ENCODE measurements around the gene SLX4IP. TPM values are rescaled to one million over a fixed set of nuclear protein-coding genes. Genes with fewer than 3 reads are reported as not detected.

The SLX4IP gene
- total and polyA plus RNA-seq, 2 of the 13 experiments (the other 11 are each of a cell fraction or from before 2014, with no cell fraction given) = 3.6 to 7.3 TPM

DNA sequence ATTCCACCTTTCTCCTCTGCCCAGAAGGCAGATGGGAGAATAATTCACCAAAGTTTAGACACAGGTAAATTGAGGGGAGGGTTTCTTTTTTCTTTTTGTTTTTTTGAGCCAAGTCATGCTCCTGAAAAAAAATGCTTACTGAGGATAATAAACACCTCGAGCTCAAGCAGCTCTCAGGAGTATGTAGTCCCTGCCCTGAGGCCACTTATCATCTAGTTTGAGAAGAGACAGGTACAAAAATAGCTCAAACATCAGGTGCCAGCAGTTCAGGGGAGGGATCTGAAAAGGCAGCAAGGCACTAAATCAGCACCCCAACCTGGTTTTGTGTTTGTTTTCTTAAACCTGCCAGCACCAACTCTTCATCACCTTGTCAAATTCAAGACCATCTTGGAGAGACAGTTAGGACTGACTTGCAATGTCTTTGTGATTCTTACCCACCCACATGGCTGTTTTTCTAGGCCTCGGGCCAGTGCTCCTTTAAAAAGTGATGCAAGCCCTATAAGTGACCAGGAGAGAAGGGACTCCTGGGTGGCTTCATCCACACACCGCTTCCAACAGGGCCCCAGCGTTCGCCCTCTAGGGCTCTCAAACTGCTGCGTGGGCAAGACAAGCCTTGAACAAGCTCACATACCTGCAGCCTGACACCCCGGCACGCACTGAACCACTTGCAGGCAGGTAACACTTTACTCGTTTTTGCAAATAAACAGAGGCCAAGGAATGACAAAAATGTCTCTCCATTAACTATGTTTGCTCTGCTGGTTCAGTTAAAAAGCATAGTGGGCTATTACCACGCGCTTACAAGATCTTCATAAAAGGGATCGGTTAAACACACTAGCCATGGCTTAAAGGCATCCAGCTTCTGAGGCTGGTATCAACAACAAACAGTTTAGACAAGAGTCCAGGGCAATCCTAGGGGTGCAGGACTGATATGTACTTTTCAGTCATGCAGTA is 224.8 kb downstream of the SLX4IP start:
- ChIA-PET POLR2A (interaction anchor here (1.6 to 2.7 kb wide), 3 partner anchors 9 to 94 kb away, joined by 3 to 39 read pairs (median 5); partner anchors contain the start of gene JAG1), CTCF (ENCODE audit: low intra/inter-chr PET ratio, low total read pairs) (no interaction called here)
- intact Hi-C loops (cut with micrococcal nuclease; ENCODE audit: unreplicated experiment) (loop anchor here (10.0 kb wide), 1 partner anchor 195 kb away; no protein-coding TSS in a partner anchor), in situ Hi-C loops (cut with HindIII; ENCODE audit: extremely low pct_ligation_motif_present, low pct_unique_long_range_greater_than_20kb) (loop anchor here (5.0 kb wide), 1 partner anchor 108 kb away; no protein-coding TSS in a partner anchor)
- Histone ChIP-seq H3K9me3 (ENCODE audit: low read length) (no peaks in the 10 kb centered on the region), H3K27me3 (ENCODE audit: control insufficient read depth in 1 of 2, insufficient read depth in 2 of 2, low read length in 2 of 2) (no peaks in the 10 kb centered on the region), H3K79me2 (ENCODE audit: insufficient read depth, low read length) (peaks cover 82% of the 10 kb centered on the region), H4K20me1 (ENCODE audit: insufficient read depth, low read length) (peaks cover 32% of the 10 kb centered on the region), H3K4me1 (ENCODE audit: insufficient read depth, low read length) (peaks cover 71% of the 10 kb centered on the region), H3K27ac (ENCODE audit: extremely low read length, insufficient read depth, low read length) (peak overlapping the region; percentile 7), H3K4me2 (ENCODE audit: low read depth, low read length) (no peak overlapping the region), H3K36me3 (replicated peaks in 1 of 2; ENCODE audit: control insufficient read depth in 1 of 2, insufficient read depth in 2 of 2, low read length in 2 of 2) (peaks cover 72 to 94% of the 10 kb centered on the region in 2 experiments), H3K4me3 (replicated peaks in 1 of 3; ENCODE audit: insufficient read depth in 1 of 3, low read depth in 2 of 3, low read length in 3 of 3) (no peak overlapping the region), H3K9ac (ENCODE audit: insufficient read depth, low read depth, low read length) (no peak overlapping the region), H2AFZ (ENCODE audit: low read length) (no peak overlapping the region)
- DNase-seq (ENCODE audit: low spot score) = peak; percentile 48
- WGBS (ENCODE audit: low lambda C conversion rate) = 86% methylated on average over 12 of the region's 12 CpGs
- ATAC-seq = peak; percentile 40
- no peak for FAIRE-seq
- no TSS peak for BruUV-seq (replicated peaks)
- TF ChIP-seq, protein P1, sequence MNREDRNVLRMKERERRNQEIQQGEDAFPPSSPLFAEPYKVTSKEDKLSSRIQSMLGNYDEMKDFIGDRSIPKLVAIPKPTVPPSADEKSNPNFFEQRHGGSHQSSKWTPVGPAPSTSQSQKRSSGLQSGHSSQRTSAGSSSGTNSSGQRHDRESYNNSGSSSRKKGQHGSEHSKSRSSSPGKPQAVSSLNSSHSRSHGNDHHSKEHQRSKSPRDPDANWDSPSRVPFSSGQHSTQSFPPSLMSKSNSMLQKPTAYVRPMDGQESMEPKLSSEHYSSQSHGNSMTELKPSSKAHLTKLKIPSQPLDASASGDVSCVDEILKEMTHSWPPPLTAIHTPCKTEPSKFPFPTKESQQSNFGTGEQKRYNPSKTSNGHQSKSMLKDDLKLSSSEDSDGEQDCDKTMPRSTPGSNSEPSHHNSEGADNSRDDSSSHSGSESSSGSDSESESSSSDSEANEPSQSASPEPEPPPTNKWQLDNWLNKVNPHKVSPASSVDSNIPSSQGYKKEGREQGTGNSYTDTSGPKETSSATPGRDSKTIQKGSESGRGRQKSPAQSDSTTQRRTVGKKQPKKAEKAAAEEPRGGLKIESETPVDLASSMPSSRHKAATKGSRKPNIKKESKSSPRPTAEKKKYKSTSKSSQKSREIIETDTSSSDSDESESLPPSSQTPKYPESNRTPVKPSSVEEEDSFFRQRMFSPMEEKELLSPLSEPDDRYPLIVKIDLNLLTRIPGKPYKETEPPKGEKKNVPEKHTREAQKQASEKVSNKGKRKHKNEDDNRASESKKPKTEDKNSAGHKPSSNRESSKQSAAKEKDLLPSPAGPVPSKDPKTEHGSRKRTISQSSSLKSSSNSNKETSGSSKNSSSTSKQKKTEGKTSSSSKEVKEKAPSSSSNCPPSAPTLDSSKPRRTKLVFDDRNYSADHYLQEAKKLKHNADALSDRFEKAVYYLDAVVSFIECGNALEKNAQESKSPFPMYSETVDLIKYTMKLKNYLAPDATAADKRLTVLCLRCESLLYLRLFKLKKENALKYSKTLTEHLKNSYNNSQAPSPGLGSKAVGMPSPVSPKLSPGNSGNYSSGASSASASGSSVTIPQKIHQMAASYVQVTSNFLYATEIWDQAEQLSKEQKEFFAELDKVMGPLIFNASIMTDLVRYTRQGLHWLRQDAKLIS (CRISPR knock-in tag; IDR thresholded peaks at IDR 0.05) = 0 out of 2 replicates have a peak, but pooled peaks have one; percentile 28
- TF ChIP-seq FOXK2 (IDR thresholded peaks at IDR 0.05) = no peak
- no peak for TF ChIP-seq THAP11 (CRISPR knock-in tag; IDR thresholded peaks at IDR 0.05)
- TF ChIP-seq, protein P2, sequence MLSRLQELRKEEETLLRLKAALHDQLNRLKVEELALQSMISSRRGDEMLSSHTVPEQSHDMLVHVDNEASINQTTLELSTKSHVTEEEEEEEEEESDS (CRISPR knock-in tag; IDR thresholded peaks at IDR 0.05; ENCODE audit: borderline replicate concordance) = no peak
- no peak for TF ChIP-seq KLF6 (CRISPR knock-in tag; IDR thresholded peaks at IDR 0.05)
- TF ChIP-seq, protein P3, sequence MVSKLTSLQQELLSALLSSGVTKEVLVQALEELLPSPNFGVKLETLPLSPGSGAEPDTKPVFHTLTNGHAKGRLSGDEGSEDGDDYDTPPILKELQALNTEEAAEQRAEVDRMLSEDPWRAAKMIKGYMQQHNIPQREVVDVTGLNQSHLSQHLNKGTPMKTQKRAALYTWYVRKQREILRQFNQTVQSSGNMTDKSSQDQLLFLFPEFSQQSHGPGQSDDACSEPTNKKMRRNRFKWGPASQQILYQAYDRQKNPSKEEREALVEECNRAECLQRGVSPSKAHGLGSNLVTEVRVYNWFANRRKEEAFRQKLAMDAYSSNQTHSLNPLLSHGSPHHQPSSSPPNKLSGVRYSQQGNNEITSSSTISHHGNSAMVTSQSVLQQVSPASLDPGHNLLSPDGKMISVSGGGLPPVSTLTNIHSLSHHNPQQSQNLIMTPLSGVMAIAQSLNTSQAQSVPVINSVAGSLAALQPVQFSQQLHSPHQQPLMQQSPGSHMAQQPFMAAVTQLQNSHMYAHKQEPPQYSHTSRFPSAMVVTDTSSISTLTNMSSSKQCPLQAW (CRISPR knock-in tag; IDR thresholded peaks at IDR 0.05) = 0 out of 2 replicates have a peak, but pooled peaks have one; percentile 24
- no peak for TF ChIP-seq ZBTB1 (CRISPR knock-in tag; IDR thresholded peaks at IDR 0.05; ENCODE audit: borderline replicate concordance)
- no peak for TF ChIP-seq HNRNPUL1 (IDR thresholded peaks at IDR 0.05; ENCODE audit: low read depth, low read length)
- no peak for TF ChIP-seq ZNF10 (CRISPR knock-in tag; IDR thresholded peaks at IDR 0.05; ENCODE audit: borderline replicate concordance, low read depth)
- TF ChIP-seq, protein P4, sequence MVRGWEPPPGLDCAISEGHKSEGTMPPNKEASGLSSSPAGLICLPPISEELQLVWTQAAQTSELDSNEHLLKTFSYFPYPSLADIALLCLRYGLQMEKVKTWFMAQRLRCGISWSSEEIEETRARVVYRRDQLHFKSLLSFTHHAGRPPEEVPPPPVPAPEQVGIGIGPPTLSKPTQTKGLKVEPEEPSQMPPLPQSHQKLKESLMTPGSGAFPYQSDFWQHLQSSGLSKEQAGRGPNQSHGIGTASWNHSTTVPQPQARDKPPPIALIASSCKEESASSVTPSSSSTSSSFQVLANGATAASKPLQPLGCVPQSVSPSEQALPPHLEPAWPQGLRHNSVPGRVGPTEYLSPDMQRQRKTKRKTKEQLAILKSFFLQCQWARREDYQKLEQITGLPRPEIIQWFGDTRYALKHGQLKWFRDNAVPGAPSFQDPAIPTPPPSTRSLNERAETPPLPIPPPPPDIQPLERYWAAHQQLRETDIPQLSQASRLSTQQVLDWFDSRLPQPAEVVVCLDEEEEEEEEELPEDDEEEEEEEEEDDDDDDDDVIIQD (CRISPR knock-in tag; IDR thresholded peaks at IDR 0.05; ENCODE audit: low read depth) = no peak; the same call in 1 of the 2 replicates
- TF ChIP-seq, protein P5, sequence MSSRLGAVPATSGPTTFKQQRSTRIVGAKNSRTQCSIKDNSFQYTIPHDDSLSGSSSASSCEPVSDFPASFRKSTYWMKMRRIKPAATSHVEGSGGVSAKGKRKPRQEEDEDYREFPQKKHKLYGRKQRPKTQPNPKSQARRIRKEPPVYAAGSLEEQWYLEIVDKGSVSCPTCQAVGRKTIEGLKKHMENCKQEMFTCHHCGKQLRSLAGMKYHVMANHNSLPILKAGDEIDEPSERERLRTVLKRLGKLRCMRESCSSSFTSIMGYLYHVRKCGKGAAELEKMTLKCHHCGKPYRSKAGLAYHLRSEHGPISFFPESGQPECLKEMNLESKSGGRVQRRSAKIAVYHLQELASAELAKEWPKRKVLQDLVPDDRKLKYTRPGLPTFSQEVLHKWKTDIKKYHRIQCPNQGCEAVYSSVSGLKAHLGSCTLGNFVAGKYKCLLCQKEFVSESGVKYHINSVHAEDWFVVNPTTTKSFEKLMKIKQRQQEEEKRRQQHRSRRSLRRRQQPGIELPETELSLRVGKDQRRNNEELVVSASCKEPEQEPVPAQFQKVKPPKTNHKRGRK (CRISPR knock-in tag; IDR thresholded peaks at IDR 0.05) = no peak
- no peak for TF ChIP-seq POGZ (CRISPR knock-in tag; IDR thresholded peaks at IDR 0.05)
- no peak for TF ChIP-seq ATF1 (CRISPR knock-in tag; IDR thresholded peaks at IDR 0.05)
